Smooth muscle cell of trachea (primary cell): ENCODE data around the gene PPM1N. TPM values are rescaled to one million over a fixed set of nuclear protein-coding genes. Genes with fewer than 3 reads are reported as not detected.

Experiments
- total RNA-seq: library from RNA; depleted of rRNA; stranded (reverse); fragments of >200 nt; gene quantifications from 2 replicates; pipeline ENCODE4 v1.2.1, GENCODE V29; 2014

Gene PPM1N, protein sequence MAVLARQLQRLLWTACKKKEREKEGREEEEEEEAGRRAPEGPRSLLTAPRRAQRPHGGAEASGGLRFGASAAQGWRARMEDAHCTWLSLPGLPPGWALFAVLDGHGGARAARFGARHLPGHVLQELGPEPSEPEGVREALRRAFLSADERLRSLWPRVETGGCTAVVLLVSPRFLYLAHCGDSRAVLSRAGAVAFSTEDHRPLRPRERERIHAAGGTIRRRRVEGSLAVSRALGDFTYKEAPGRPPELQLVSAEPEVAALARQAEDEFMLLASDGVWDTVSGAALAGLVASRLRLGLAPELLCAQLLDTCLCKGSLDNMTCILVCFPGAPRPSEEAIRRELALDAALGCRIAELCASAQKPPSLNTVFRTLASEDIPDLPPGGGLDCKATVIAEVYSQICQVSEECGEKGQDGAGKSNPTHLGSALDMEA
- total RNA-seq, result 3.3 and 4.1 TPM in 2 replicates

GRCh38 chr19:45498411-45499195 is at the start of gene PPM1N:
PPM1N (plus strand) TSS chr19:45498443; CDS start chr19:45498473, 30 bp downstream.

DNA sequence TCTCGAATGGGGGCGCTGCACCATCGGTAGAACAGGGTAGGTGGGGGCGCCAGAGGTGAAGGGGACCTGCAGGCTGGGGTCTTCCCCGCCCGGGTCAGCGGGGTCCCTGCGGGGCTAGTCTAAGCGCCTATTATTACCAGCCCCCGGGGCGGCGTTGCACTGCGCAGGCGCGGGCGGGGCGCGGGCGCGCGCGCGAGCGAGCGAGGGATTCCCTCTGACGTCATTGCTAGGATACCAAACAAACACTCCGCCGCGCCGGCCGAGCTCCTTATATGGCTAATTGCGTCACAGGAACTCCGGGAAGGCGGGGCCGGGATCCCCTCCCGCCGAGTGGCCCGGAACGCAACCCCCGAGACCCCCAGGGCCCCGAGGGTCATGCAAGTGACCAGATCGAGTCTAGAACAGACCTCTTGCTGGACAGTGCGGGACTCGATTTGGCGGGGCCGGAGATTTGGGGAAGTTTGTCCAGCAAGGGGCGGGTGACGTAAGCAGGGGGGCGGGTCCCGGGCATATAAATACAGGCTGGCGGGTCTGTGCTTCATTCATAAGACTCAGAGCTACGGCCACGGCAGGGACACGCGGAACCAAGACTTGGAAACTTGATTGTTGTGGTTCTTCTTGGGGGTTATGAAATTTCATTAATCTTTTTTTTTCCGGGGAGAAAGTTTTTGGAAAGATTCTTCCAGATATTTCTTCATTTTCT is 30.6 kb upstream of the PPM1N start, which contains the start of gene FOSB:
Gene FOSB, plus strand, starts transcription at position 541 of the 703 bp plus-strand sequence. CDS start 591 bp downstream, outside the sequence.

DNA sequence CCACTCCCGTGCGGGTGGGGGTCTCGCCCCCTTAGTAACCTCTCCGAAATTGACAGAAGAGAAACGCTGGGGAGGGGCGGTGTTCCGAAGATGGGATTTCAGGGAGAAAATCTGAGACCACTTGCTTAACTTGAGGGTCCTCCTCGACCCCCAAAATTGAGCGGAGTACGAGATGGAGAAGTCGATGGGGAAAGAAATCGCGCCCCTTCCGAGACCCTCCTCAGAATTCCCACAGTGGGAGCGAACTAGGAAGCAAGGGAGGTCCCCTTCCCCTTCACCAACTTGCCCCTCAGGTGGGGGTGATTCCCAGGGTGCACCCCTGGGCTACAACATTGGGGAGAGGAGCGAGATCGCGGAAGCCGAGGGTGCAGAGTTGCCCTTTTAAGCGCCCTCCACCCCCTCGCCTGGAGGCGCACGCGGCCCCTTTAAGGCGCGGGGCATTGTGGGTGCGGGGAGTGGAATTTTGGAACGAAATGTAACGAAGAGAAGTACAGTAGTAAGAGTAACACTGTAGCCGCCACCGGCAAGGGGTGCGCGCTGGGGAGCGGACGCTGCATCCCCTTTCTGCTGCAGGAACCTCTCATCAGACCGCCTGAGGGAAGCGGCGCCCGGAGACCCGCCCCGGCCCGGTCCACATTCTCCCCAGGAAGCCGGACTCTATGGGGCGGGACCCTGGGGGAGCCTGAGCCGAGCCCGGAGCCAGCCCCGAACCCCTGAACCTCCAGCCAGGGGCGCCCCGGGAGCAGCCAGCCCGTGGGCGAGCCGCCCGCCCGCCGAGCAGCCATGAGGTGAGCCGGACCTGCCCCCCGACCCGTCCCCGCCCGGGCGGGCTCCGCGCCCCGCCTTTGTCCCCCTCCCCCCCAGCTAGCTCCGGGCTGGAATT is 9.0 kb downstream of the PPM1N start, which contains the start of gene VASP:
Gene VASP, plus strand, starts transcription at position 491 of the 883 bp plus-strand sequence. Its CDS starts 293 bp downstream, at position 784.

Other genes starting within 250 kb of the PPM1N start
- gene MARK4, start 247.2 kb upstream of the PPM1N start, total RNA-seq, result 12.5 and 16.0 TPM in 2 replicates
- not detected in 2 replicates for gene CKM, start 175.6 kb upstream of the PPM1N start, total RNA-seq
- gene KLC3, start 157.7 kb upstream of the PPM1N start, total RNA-seq, result under 0.01 TPM in 2 replicates
- 18.0 and 28.1 TPM in 2 replicates for gene ERCC2, start 127.9 kb upstream of the PPM1N start, total RNA-seq
- gene PPP1R13L, start 93.4 kb upstream of the PPM1N start, total RNA-seq, result 1.5 and 2.2 TPM in 2 replicates
- 2.9 and 4.3 TPM in 2 replicates for gene POLR1G, start 91.8 kb upstream of the PPM1N start, total RNA-seq
- gene ERCC1, start 74.5 kb upstream of the PPM1N start, total RNA-seq, result 78.7 and 79.7 TPM in 2 replicates
- 0.73 and 3.3 TPM in 2 replicates for gene FOSB, start 30.4 kb upstream of the PPM1N start, total RNA-seq
- 12.9 and 14.0 TPM in 2 replicates for gene RTN2, start 1.4 kb upstream of the PPM1N start, total RNA-seq
- 58.6 and 60.5 TPM in 2 replicates for gene VASP, start 9.0 kb downstream of the PPM1N start, total RNA-seq
- gene OPA3, start 86.4 kb downstream of the PPM1N start, total RNA-seq, result 5.5 and 6.5 TPM in 2 replicates
- 0.17 and 0.73 TPM in 2 replicates for gene GPR4, start 103.8 kb downstream of the PPM1N start, total RNA-seq
- gene EML2, start 141.0 kb downstream of the PPM1N start, total RNA-seq, result 38.3 and 63.5 TPM in 2 replicates
- gene GIPR, start 169.8 kb downstream of the PPM1N start, total RNA-seq, result 0.29 TPM in 1 of 2 replicates, not detected in the other
- 228 and 382 TPM in 2 replicates for gene SNRPD2, start 193.5 kb downstream of the PPM1N start, total RNA-seq
- gene QPCTL, start 194.2 kb downstream of the PPM1N start, total RNA-seq, result 9.6 and 11.1 TPM in 2 replicates
- gene FBXO46, start 232.5 kb downstream of the PPM1N start, total RNA-seq, result 5.2 and 9.1 TPM in 2 replicates
- not detected in 2 replicates for gene MEIOSIN, start 235.0 kb downstream of the PPM1N start, total RNA-seq